Uterus (tissue), 4 donors: ENCODE data around the gene RBBP8NL. TPM values are rescaled to one million over a fixed set of nuclear protein-coding genes. Genes with fewer than 3 reads are reported as not detected.

Source experiments
- DNase-seq, 2 donors: peaks; one replicate each; pipeline ENCODE4 v3.0.0-alpha.2; 2019 to 2020
- H3K27ac ChIP-seq, 2 donors: fragments of 200-600 bp; sonication (generic); 1 replicate in 1 of 2; 2 replicates in 1 of 2; pipeline ENCODE4 v1.5.1; 2016 to 2018
- H3K27me3 ChIP-seq, 2 donors: fragments of 200-600 bp; sonication (generic); one replicate each; pipeline ENCODE4 v1.5.1; 2018 to 2019; ENCODE audit warnings: control low read depth in 1 of 2
- H3K36me3 ChIP-seq, 2 donors: fragments of 200-600 bp; sonication (generic); one replicate each; pipeline ENCODE4 v1.5.1; 2019; ENCODE audit warnings: control low read depth in 1 of 2
- H3K4me1 ChIP-seq, 2 donors: fragments of 200-600 bp; sonication (generic); one replicate each; pipeline ENCODE4 v1.5.1; 2018 to 2019; ENCODE audit warnings: control low read depth in 1 of 2
- H3K4me3 ChIP-seq, 2 donors: fragments of 200-600 bp; sonication (generic); 1 replicate in 1 of 2; 2 replicates in 1 of 2; pipeline ENCODE4 v1.5.1; 2018 to 2019; ENCODE audit warnings: mild to moderate bottlenecking in 1 of 2
- H3K9me3 ChIP-seq, 2 donors: fragments of 200-600 bp; sonication (generic); one replicate each; pipeline ENCODE4 v1.5.1; 2019; ENCODE audit warnings: control low read depth in 1 of 2
- POLR2A ChIP-seq, 2 donors: fragments of 450-650 bp; IDR thresholded peaks; one replicate each; pipeline ENCODE4 v1.6.1; 2016; ENCODE audit warnings: antibody characterized with exemption in 2 of 2, mild to moderate bottlenecking in 1 of 2, moderate library complexity in 1 of 2
- intact Hi-C: fragments of 100-400 bp; cut with DNase I; formaldehyde crosslinking; loops from one replicate; pipeline ENCODE4 v1.15.1; 2023; ENCODE audit warnings: low total_unique reads
- total RNA-seq, 4 donors: library from RNA; depleted of rRNA in 3 of 4; stranded (reverse); fragments of >200 nt in 3 of 4; gene quantifications; one replicate each; pipeline versions ENCODE4 v1.1.0 to v1.2.4, GENCODE V29; 2014 to 2023
- TF ChIP-seq, protein P1 (sequence below), 4 experiments: fragments of 200-600 bp in 2 of 4; fragments of 450-650 bp in 2 of 4; sonication (generic) in 2 of 4; IDR thresholded peaks; one replicate each; pipeline ENCODE4 v1.5.1; 2016 to 2019; ENCODE audit warnings: antibody characterized with exemption in 4 of 4, mild to moderate bottlenecking in 2 of 4, moderate library complexity in 1 of 4
- donor health status: DM: yes; HTN: yes; CAD: no.

Gene RBBP8NL
- total RNA-seq, 4 donors from 2014 or later, result 0.35 TPM; not detected in 3

DNA sequence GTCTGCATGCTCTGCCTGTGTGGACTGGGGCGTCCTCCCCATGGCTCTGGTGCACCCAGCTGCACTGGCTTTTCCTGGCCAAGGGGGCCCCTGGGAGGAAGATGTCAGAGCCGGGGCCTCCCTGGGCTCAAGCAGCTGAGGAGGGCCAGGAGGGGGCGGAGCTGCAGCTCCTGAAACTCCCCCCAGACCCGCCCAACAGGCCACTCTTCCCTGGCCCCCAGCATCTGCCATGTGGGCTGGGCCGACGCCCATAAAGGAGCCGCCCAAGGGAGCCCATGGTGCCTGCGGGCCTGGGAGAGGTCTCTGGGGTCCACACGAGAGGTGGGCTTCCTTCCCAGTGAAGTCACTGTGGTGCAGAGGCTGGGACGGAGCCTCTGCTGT lies 4.0 kb downstream of the RBBP8NL start:
- Histone ChIP-seq H3K4me1 (no peaks in the 10 kb centered on the region), H3K36me3 (no peaks in the 10 kb centered on the region), H3K27me3 (no peaks in the 10 kb centered on the region), H3K27ac (no peak overlapping the region), H3K4me3 (no peak overlapping the region), H3K9me3 (no peaks in the 10 kb centered on the region)
- TF ChIP-seq, protein P1, sequence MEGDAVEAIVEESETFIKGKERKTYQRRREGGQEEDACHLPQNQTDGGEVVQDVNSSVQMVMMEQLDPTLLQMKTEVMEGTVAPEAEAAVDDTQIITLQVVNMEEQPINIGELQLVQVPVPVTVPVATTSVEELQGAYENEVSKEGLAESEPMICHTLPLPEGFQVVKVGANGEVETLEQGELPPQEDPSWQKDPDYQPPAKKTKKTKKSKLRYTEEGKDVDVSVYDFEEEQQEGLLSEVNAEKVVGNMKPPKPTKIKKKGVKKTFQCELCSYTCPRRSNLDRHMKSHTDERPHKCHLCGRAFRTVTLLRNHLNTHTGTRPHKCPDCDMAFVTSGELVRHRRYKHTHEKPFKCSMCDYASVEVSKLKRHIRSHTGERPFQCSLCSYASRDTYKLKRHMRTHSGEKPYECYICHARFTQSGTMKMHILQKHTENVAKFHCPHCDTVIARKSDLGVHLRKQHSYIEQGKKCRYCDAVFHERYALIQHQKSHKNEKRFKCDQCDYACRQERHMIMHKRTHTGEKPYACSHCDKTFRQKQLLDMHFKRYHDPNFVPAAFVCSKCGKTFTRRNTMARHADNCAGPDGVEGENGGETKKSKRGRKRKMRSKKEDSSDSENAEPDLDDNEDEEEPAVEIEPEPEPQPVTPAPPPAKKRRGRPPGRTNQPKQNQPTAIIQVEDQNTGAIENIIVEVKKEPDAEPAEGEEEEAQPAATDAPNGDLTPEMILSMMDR (IDR thresholded peaks at IDR 0.05), result no peak
- TF ChIP-seq POLR2A (IDR thresholded peaks at IDR 0.05), result no peak
- intact Hi-C loops, result no loop called here
- DNase-seq, result no peak

DNA sequence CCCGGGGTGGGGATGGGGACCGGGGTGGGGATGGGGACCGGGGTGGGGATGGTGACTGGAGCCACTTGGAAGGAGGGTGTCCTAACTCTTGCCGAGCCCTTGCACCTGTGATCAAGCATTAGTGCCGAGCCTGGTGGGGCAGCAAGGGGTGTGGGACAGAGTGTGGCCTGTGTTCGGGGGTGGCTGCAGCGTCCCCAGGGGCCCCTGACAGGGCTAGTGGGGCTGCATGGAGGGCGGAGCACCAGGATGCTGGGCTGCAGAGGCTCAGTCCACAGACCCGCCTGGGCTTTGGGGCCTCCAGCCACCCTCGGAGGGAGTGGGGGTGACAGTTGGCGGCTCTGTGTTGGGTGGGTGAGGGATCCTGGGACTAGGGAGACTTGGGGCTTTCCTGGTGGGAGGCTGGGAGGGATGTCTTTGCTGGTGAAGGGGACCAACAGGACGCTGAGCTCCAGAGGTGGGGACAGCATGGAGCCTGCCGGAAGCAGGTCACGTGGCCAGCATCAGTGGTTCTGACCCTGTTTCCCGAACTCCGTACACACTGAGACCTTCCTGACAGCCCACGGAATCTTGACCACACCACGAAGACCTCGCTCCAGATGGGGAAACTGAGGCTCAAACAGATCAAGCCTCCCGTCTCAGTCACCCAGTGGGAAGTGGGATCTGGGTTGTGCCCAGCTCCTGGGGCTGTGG lies 4.6 kb downstream of the RBBP8NL start:
- no peak for TF ChIP-seq POLR2A (IDR thresholded peaks at IDR 0.05)
- TF ChIP-seq, protein P1 (IDR thresholded peaks at IDR 0.05), result no peak
- H3K4me3 ChIP-seq, result no peak overlapping the region
- no peaks in the 10 kb centered on the region for H3K4me1 ChIP-seq
- no peaks in the 10 kb centered on the region for H3K27me3 ChIP-seq
- H3K9me3 ChIP-seq, result no peaks in the 10 kb centered on the region
- DNase-seq, result no peak
- intact Hi-C loops, result no loop called here
- no peaks in the 10 kb centered on the region for H3K36me3 ChIP-seq
- H3K27ac ChIP-seq, result no peak overlapping the region

DNA sequence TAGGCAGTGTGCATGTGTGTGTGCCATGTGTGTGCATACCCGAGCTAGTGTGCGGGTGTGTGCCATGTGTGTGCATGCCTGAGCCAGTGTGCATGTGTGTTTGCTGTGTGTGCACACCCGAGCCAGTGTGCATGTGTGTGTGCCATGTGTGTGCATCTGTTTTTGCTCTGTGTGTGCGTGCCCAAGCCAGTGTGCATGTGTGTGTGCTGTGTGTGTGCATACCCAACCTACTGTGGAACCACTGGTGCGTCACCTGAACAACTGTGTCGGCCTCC lies 5.7 kb downstream of the RBBP8NL start:
- Histone ChIP-seq H3K27ac (no peak overlapping the region), H3K36me3 (no peaks in the 10 kb centered on the region), H3K4me3 (no peak overlapping the region), H3K9me3 (no peaks in the 10 kb centered on the region), H3K27me3 (no peaks in the 10 kb centered on the region), H3K4me1 (no peaks in the 10 kb centered on the region)
- no peak for DNase-seq
- no peak for TF ChIP-seq POLR2A (IDR thresholded peaks at IDR 0.05)
- TF ChIP-seq, protein P1 (IDR thresholded peaks at IDR 0.05), result no peak
- intact Hi-C loops, result no loop called here

DNA sequence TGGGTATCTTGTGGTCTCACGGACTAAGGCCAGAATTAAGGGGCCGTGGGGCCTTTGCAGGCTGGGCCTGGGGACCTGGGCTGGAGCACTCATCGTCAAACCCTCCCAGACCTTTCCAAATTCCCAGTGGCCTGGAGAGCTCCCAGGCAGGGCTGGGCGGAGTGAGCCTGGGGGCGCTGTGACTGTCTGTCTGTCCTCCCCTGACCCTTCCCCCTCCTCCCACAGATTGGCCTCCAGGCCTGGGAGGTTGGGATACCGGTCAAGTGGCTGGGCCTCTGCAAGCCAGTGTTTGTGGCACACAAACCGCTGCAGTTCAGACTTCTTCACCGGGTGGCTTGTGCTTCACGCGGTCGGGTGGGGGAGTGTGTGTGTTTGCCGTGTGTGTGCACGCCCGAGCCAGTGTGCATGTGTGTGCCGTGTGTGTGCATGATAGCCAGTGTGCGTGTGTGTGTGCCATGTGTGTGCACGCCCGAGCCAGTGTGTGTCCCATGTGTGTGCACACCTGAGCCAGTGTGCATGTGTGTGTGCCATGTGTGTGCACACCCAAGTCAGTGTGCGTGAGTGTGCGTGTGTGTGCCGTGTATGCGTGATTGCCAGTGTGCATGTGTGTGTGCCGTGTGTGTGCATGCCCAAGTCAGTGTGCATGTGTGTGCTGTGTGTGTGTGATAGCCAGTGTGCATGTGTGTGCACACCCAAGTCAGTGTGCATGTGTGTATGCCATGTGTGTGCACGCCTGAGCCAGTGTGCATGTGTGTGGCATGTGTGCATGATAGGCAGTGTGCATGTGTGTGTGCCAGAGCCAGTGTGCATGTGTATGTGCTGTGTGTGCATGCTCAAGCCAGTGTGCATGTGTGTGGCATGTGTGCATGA lies 6.3 kb downstream of the RBBP8NL start:
- intact Hi-C loops, result no loop called here
- DNase-seq, result no peak

More for the DNA sequence above, 6.3 kb downstream of the RBBP8NL start:
- TF ChIP-seq, protein P1 (IDR thresholded peaks at IDR 0.05), result no peak
- no peak for TF ChIP-seq POLR2A (IDR thresholded peaks at IDR 0.05)
- H3K4me1 ChIP-seq, result no peaks in the 10 kb centered on the region
- H3K27ac ChIP-seq, result no peak overlapping the region
- no peaks in the 10 kb centered on the region for H3K36me3 ChIP-seq
- H3K4me3 ChIP-seq, result no peak overlapping the region
- no peaks in the 10 kb centered on the region for H3K9me3 ChIP-seq
- no peaks in the 10 kb centered on the region for H3K27me3 ChIP-seq
